Measurements from ENCODE around the gene NXPE4. TPM values are rescaled to one million over a fixed set of nuclear protein-coding genes. Genes with fewer than 3 reads are reported as not detected.

NXPE4 gene
- total and polyA plus RNA-seq, 9 of the 15 experiments (the other 6 are each of a cell fraction or from before 2014, with no cell fraction given) = not detected

- no peak for TF ChIP-seq ZNF347 (CRISPR knock-in tag; IDR thresholded peaks at IDR 0.05; ENCODE audit: low read depth)
- no peak for TF ChIP-seq CHCHD3 (CRISPR knock-in tag; IDR thresholded peaks at IDR 0.05)
- TF ChIP-seq RERE (CRISPR knock-in tag; IDR thresholded peaks at IDR 0.05; ENCODE audit: borderline replicate concordance) = no peak
- TF ChIP-seq TCF7 (IDR thresholded peaks at IDR 0.05; ENCODE audit: borderline replicate concordance) = no peak
- TF ChIP-seq ZNF511 (CRISPR knock-in tag; IDR thresholded peaks at IDR 0.05) = no peak
- no peak for TF ChIP-seq RBBP5 (IDR thresholded peaks at IDR 0.05; ENCODE audit: borderline replicate concordance, insufficient read depth, low read length, poor library complexity, severe bottlenecking)
- no peak for TF ChIP-seq HLTF (IDR thresholded peaks at IDR 0.05)
- TF ChIP-seq NR3C1 (CRISPR knock-in tag; IDR thresholded peaks at IDR 0.05) = no peak
Measured at GRCh38 chr11:114524122-114524521, 71.5 kb downstream of the NXPE4 start.

More at GRCh38 chr11:114524122-114524521, 71.5 kb downstream of the NXPE4 start:
- DNase-seq (ENCODE audit: extremely low read depth in 1 of 4, low spot score in 3 of 4) (no peak), FAIRE-seq (no peak), ATAC-seq (no peak)
- in situ Hi-C loops (cut with MboI) = no loop called here
- no peaks in the 10 kb centered on the region for H3K9me3 ChIP-seq (replicated peaks; ENCODE audit: control insufficient read depth, insufficient read depth, low read depth, low read length)
- H3K9ac ChIP-seq (ENCODE audit: insufficient read depth in 1 of 2, low read depth in 2 of 2, low read length in 2 of 2) = no peak overlapping the region
- no peaks in the 10 kb centered on the region for H3K79me2 ChIP-seq (ENCODE audit: control insufficient read depth, insufficient read depth, low read length)
- H3K4me1 ChIP-seq (replicated peaks in 1 of 2; ENCODE audit: control insufficient read depth in 2 of 2, insufficient read depth in 2 of 2, low read length in 2 of 2) = no peaks in the 10 kb centered on the region
- no peak overlapping the region for H3K27ac ChIP-seq (ENCODE audit: extremely low read depth, low read depth, low read length)
- no peaks in the 10 kb centered on the region for H3K36me3 ChIP-seq (ENCODE audit: control insufficient read depth, insufficient read depth, low read length)
- H3K4me2 ChIP-seq (ENCODE audit: insufficient read depth, low read length) = no peak overlapping the region
- H3K4me3 ChIP-seq = no peak overlapping the region
- BruUV-seq (replicated peaks) = no TSS peak
- ChIA-PET POLR2A (no interaction called here), CTCF (ENCODE audit: low intra/inter-chr PET ratio) (no interaction called here)
- H2AFZ ChIP-seq (ENCODE audit: low read depth, low read length) = no peak overlapping the region
- no peaks in the 10 kb centered on the region for H3K9me1 ChIP-seq (ENCODE audit: control insufficient read depth, insufficient read depth, low read length)
- intact Hi-C loops (cut with micrococcal nuclease) = no loop called here
- H4K20me1 ChIP-seq (replicated peaks; ENCODE audit: control insufficient read depth, insufficient read depth, low read length) = no peaks in the 10 kb centered on the region
- WGBS (ENCODE audit: insufficient coverage, low coverage, missing lambda C conversion rate) = 0% methylated on average over 1 of the region's 1 CpG
- H3K27me3 ChIP-seq (ENCODE audit: control insufficient read depth in 2 of 2, insufficient read depth in 2 of 2, low read length in 2 of 2) = no peaks in the 10 kb centered on the region

All from K562 (cell line).